Subcutaneous adipose tissue (tissue), 4 donors: ENCODE measurements around the gene SLC35F3. TPM values are rescaled to one million over a fixed set of nuclear protein-coding genes. Genes with fewer than 3 reads are reported as not detected.

Experiments
- CTCF ChIP-seq: fragments of 450-650 bp; IDR thresholded peaks from one replicate; pipeline ENCODE4 v1.5.1; 2016; ENCODE audit warnings: low read depth, mild to moderate bottlenecking, control low read depth, antibody characterized with exemption, moderate library complexity
- total RNA-seq, 4 donors: library from RNA; depleted of rRNA; stranded (reverse); fragments of >200 nt; gene quantifications; one replicate each; pipeline ENCODE4 v1.1.0, GENCODE V29; 2016

SLC35F3 gene
- total RNA-seq, 4 donors from 2014 or later: 0.44 TPM; not detected in 3

DNA sequence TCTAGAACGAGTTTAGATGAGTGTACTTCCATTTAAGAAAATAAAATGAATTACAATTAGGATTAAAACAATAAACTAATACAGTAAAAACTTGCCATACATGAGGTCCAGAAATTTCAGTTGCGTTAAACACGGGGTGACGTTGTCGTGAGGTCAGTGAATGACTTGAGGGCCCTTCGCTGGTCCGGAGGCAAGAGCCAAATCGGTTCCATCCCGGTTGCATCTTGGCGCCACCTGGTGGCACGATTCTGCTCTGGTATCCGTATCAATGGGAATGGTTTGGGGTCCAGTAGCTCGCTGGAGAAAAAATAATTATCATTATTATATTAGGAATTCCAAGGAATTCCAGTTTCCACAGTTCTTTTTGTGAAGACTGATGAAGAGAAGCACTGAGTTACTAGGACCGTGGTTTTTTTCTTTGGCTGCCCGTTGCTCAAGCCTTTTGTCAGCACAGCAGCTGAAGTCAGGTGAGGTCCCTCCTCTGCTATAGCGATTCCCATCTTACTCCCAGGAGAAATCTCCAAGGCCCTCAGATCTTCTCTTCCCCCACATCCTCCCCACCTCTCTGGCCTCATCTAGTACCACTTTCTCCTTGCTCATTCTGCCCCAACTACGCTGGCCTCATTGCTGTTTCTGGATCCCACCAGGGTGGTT, 161.4 kb downstream of the SLC35F3 start:
- TF ChIP-seq CTCF: no peak

- TF ChIP-seq CTCF: no peak
Measured at GRCh38 chr1:234067581-234068337, 163.3 kb downstream of the SLC35F3 start.

DNA sequence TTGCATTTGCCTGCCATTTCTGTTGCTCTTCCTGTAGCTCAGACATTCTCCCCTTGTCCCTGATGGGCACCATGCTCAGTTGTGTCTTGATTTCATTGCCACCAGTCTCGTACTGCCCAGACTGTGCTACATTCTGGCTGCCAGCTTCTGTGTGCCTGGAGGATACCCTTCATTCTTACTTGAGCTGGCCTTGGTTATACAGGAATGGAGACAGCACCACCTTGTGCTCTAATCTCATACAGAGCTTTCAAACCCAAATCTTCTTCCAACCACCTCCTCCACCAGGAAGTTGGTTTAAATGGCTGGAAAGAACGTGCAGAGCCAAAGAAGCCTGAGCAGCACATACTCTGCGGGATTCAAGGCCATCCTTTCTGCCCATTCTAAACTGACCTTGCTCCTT, 165.3 kb downstream of the SLC35F3 start:
- no peak for TF ChIP-seq CTCF

DNA sequence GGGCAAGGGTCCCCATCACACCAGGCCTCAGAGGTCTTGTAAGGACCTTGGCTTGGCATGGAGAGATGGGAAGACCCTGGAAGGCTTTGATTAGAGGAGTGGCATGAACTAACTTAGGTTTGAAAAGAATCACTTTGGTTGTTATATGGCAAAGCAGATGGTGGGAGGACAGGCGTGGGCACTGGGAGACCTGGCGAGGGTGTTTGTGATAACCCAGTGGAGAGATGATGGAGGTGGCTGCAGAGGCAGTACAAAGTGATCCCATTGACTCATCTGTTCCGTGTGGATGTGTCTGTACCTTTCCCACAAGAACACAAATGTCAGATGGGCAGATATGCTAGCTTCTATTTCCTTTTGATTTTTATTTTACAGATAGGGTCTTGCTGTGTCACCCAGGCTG, 168.3 kb downstream of the SLC35F3 start:
- TF ChIP-seq CTCF: no peak

- TF ChIP-seq CTCF: no peak
Measured at GRCh38 chr1:234078143-234078542, 173.7 kb downstream of the SLC35F3 start.

DNA sequence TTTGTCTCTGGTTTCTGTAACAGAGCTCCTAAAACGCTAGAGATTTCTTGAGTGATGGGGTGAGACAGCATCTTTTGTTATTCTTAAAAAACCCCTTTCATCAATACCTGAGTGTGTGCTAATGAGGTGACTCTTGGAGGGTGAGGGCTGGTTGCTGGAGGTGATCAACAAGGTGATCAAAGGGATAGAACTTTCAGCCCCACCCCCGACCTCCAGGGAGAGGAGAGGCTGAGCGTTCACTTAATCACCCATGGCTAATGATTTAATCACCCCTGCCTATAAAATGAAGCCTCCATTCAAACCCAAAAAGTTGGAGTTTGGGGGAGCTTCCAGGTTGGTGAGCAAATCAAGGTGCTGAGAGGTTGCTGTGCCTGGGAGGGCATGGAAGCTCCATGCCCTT, 175.4 kb downstream of the SLC35F3 start:
- no peak for TF ChIP-seq CTCF

GRCh38 chr1:234083460-234083859, 179.0 kb downstream of the SLC35F3 start:
- no peak for TF ChIP-seq CTCF
